Liver (tissue), 9 donors: ENCODE data around the gene AFF2. TPM values are rescaled to one million over a fixed set of nuclear protein-coding genes. Genes with fewer than 3 reads are reported as not detected.
A peak's percentile ranks its signal among the peaks of the same experiment; 100 is the strongest.

Experiments used
- DNase-seq: peaks from one replicate; pipeline ENCODE4 v3.0.0-alpha.2; 2017; ENCODE audit warnings: low spot score
- H3K27ac ChIP-seq, 2 donors: one replicate each; pipeline ENCODE4 v1.7.0; 2013; ENCODE audit warnings: inconsistent platforms in 2 of 2, low read length in 2 of 2, control low read depth in 1 of 2, low read depth in 1 of 2, mild to moderate bottlenecking in 1 of 2
- H3K27me3 ChIP-seq, 4 donors: one replicate each; pipeline versions ENCODE4 v1.6.1 to v1.7.0; 2013; ENCODE audit warnings: low read length in 3 of 4, inconsistent platforms in 1 of 4, mild to moderate bottlenecking in 1 of 4, moderate library complexity in 1 of 4; ENCODE audit not compliant: control insufficient read depth in 4 of 4, insufficient read depth in 4 of 4
- H3K36me3 ChIP-seq, 4 donors: one replicate each; pipeline versions ENCODE4 v1.6.1 to v1.7.0; 2013; ENCODE audit warnings: low read length in 3 of 4, mild to moderate bottlenecking in 3 of 4, low read depth in 1 of 4, moderate library complexity in 1 of 4; ENCODE audit not compliant: control insufficient read depth in 4 of 4, insufficient read depth in 3 of 4
- H3K4me1 ChIP-seq, 4 donors: one replicate each; pipeline versions ENCODE4 v1.6.1 to v1.7.0; 2013; ENCODE audit warnings: low read length in 3 of 4, mild to moderate bottlenecking in 3 of 4, moderate library complexity in 1 of 4; ENCODE audit not compliant: control insufficient read depth in 4 of 4, insufficient read depth in 4 of 4
- H3K4me3 ChIP-seq, 3 donors: one replicate each; pipeline versions ENCODE4 v1.6.1 to v1.7.0; 2013; ENCODE audit warnings: low read length in 3 of 3, control low read depth in 1 of 3, low read depth in 1 of 3, mild to moderate bottlenecking in 1 of 3
- H3K9ac ChIP-seq, 2 donors: one replicate each; pipeline ENCODE4 v1.7.0; 2013; ENCODE audit warnings: low read length in 2 of 2, mild to moderate bottlenecking in 2 of 2, moderate library complexity in 2 of 2, control low read depth in 1 of 2, low read depth in 1 of 2
- H3K9me3 ChIP-seq, 4 donors: one replicate each; pipeline versions ENCODE4 v1.6.1 to v1.7.0; 2013; ENCODE audit warnings: low read length in 3 of 4; ENCODE audit not compliant: control insufficient read depth in 4 of 4
- ATF3 ChIP-seq: IDR thresholded peaks from 2 replicates; pipeline ENCODE4 v1.6.1; 2016; ENCODE audit warnings: antibody characterized with exemption
- CTCF ChIP-seq: fragments of 150-350 bp; IDR thresholded peaks from 2 replicates; pipeline ENCODE4 v1.5.1; 2017; ENCODE audit warnings: improper control_type of control experiment, low read depth, low read length; ENCODE audit not compliant: missing input control
- FOXA1 ChIP-seq: IDR thresholded peaks from 2 replicates; pipeline ENCODE4 v1.6.1; 2016; ENCODE audit warnings: antibody characterized with exemption
- FOXA2 ChIP-seq: IDR thresholded peaks from 2 replicates; pipeline ENCODE4 v1.6.1; 2016; ENCODE audit warnings: antibody characterized with exemption
- GABPA ChIP-seq, 2 donors: IDR thresholded peaks in 1 of 2; conservative IDR thresholded peaks in 1 of 2; 2 replicates each; pipeline ENCODE4 v1.6.1; 2016; ENCODE audit warnings: antibody characterized with exemption in 2 of 2, mild to moderate bottlenecking in 1 of 2, moderate library complexity in 1 of 2
- HNF4A ChIP-seq, 2 donors: conservative IDR thresholded peaks; 2 replicates each; pipeline ENCODE4 v1.6.1; 2016; ENCODE audit warnings: antibody characterized with exemption in 2 of 2, mild to moderate bottlenecking in 2 of 2
- HNF4G ChIP-seq: IDR thresholded peaks from 2 replicates; pipeline ENCODE4 v1.6.1; 2016; ENCODE audit warnings: antibody characterized with exemption
- JUND ChIP-seq, 2 donors: IDR thresholded peaks; 2 replicates each; pipeline ENCODE4 v1.6.1; 2016; ENCODE audit warnings: antibody characterized with exemption in 2 of 2
- MAX ChIP-seq: IDR thresholded peaks from 2 replicates; pipeline ENCODE4 v1.6.1; 2016; ENCODE audit warnings: antibody characterized with exemption
- NR2F2 ChIP-seq: IDR thresholded peaks from 2 replicates; pipeline ENCODE4 v1.6.1; 2016; ENCODE audit warnings: antibody characterized with exemption
- RAD21 ChIP-seq, 2 donors: IDR thresholded peaks; 2 replicates each; pipeline ENCODE4 v1.6.1; 2016; ENCODE audit warnings: antibody characterized with exemption in 2 of 2, mild to moderate bottlenecking in 2 of 2
- TAF1 ChIP-seq: conservative IDR thresholded peaks from 2 replicates; pipeline ENCODE4 v1.6.1; 2016; ENCODE audit warnings: antibody characterized with exemption, mild to moderate bottlenecking
- WGBS: extraction: QIAGEN DNeasy Blood & Tissue Kit; methylation state at CpG from one replicate; pipeline ENCODE4 v1.1.7; 2013; 5-methylcytosine and 5-hydroxymethylcytosine counted together
- polyA plus RNA-seq, 2 donors: library from polyadenylated mRNA; stranded (reverse) in 1 of 2; unstranded in 1 of 2; fragments of 200-250 nt in 1 of 2; fragments of >200 nt in 1 of 2; fragmentation: Nextera tagmentation in 1 of 2; extraction: Ambion mirVana in 1 of 2; gene quantifications; one replicate each; pipeline versions ENCODE4 v1.2.1 to v1.2.3, GENCODE V29; 2013 to 2015
- total RNA-seq, 2 donors: library from RNA; depleted of rRNA; stranded (reverse); fragments of >200 nt; gene quantifications; one replicate each; pipeline ENCODE4 v1.2.3, GENCODE V29; 2014
- donor health status: healthy.
- donor health status: healthy.
- donor health status: healthy.
- donor health status: healthy.
- donor health status: healthy.

The AFF2 gene
- total and polyA plus RNA-seq, 4 donors: 0.01 to 1.6 (median 0.50) TPM; not detected in 1

GRCh38 chrX:148501386-148502066, 1.1 kb downstream of the AFF2 start:
- H3K27ac ChIP-seq: no peak overlapping the region
- 5% methylated on average over 43 of the region's 43 CpGs for WGBS

GRCh38 chrX:148504506-148504905, 4.1 kb downstream of the AFF2 start:
- H3K4me1 ChIP-seq: peaks cover 0 to 10% (median 6%) of the 10 kb centered on the region in 4 donors
- no peaks in the 10 kb centered on the region for H3K9me3 ChIP-seq
- peaks cover 0 to 12% (median 2%) of the 10 kb centered on the region in 4 donors for H3K27me3 ChIP-seq
- H3K4me3 ChIP-seq: no peak overlapping the region
- 47% methylated on average over 15 of the region's 15 CpGs for WGBS
- H3K36me3 ChIP-seq: no peaks in the 10 kb centered on the region
- H3K9ac ChIP-seq: no peak overlapping the region
- no peak overlapping the region for H3K27ac ChIP-seq
- TF ChIP-seq GABPA (IDR thresholded peaks at IDR 0.05 in 1 of 2, conservative IDR thresholded peaks at IDR 0.05 in 1 of 2) (no peak), FOXA2 (no peak), JUND (IDR thresholded peaks at IDR 0.05) (no peak), RAD21 (IDR thresholded peaks at IDR 0.05) (no peak), CTCF (no peak), NR2F2 (no peak)
- DNase-seq: no peak

More at GRCh38 chrX:148501386-148502066, 1.1 kb downstream of the AFF2 start:
- DNase-seq: no peak
- no peaks in the 10 kb centered on the region for H3K9me3 ChIP-seq
- no peak overlapping the region for H3K9ac ChIP-seq
- peaks cover 0 to 10% (median 6%) of the 10 kb centered on the region in 4 donors for H3K4me1 ChIP-seq
- peak overlapping the region in 1 of 3 donors; percentile 57 for H3K4me3 ChIP-seq
- no peak for TF ChIP-seq MAX
- TF ChIP-seq ATF3: no peak
- TF ChIP-seq CTCF: no peak
- no peak for TF ChIP-seq HNF4G
- no peak for TF ChIP-seq TAF1
- TF ChIP-seq GABPA (IDR thresholded peaks at IDR 0.05 in 1 of 2, conservative IDR thresholded peaks at IDR 0.05 in 1 of 2): no peak
- TF ChIP-seq HNF4A (conservative IDR thresholded peaks at IDR 0.05): no peak
- H3K36me3 ChIP-seq: no peaks in the 10 kb centered on the region
- H3K27me3 ChIP-seq: peaks cover 0 to 8% (median 2%) of the 10 kb centered on the region in 4 donors

GRCh38 chrX:148507418-148507817, 7.0 kb downstream of the AFF2 start:
- H3K27ac ChIP-seq: no peak overlapping the region
- no peaks in the 10 kb centered on the region for H3K36me3 ChIP-seq
- peaks cover 0 to 13% (median 2%) of the 10 kb centered on the region in 4 donors for H3K27me3 ChIP-seq
- no peaks in the 10 kb centered on the region for H3K9me3 ChIP-seq
- no peak for DNase-seq
- H3K4me1 ChIP-seq: no peaks in the 10 kb centered on the region
- no peak overlapping the region for H3K4me3 ChIP-seq
- 76% methylated on average over 4 of the region's 4 CpGs for WGBS
- TF ChIP-seq RAD21 (IDR thresholded peaks at IDR 0.05) (no peak), FOXA1 (no peak), FOXA2 (no peak)
- no peak overlapping the region for H3K9ac ChIP-seq
